Bone marrow (tissue), 2 donors: ENCODE results near the gene UBR3.

ENCODE experiments used
- DNase-seq, 2 donors: peaks; one replicate each; lab custom pipeline; 2025; lab: John Stamatoyannopoulos, UW

Gene UBR3

DNA sequence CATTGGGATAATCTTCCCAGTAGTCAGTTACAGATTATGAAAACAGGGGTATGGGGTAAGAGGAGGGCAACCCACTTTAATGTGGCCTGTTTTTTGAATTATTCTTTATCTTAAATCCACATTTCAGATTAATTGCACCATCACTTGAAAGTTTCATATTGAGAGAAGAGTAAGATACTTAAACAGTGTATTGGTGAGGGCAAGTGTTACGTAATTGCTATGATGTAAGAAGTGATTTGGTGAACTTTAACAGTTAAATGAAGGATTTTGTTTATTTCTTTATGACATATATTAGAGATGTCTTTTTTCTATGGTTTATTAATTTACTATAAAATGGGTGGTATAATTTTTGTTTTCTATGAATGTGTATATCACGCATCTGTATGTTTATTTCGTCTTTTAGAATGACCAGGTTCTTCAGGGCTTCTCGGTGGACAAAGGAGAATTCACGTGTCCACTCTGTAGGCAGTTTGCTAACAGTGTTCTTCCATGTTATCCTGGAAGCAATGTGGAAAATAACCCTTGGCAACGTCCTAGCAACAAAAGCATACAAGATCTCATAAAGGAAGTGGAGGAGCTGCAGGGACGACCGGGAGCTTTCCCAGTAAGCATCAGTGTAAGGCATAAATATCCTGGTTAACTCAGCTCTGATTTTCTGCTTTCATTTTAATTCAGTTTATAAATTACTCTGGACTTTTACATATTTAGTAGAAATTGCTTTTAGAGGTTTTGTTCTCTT lies 179.5 kb downstream of the UBR3 start:
- DNase-seq = no peak

DNA sequence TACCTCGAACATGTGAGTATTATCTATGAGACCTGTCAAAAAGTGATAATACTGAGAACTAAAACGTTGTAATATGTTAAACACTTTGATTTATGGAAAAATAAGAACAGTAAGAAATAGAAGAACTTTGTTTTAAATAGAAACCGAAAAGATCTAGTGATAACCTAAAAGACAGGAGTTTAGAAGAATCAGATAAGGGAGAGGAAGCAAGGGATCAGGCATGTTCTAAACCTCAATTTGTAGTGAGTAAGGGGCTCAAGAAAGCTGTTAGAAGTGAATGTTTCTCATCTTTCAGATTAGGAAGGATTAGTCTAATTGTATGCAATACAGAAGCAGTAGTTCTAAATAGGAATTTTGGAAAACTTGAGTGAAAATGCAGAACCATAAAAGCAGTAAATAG lies 182.0 kb downstream of the UBR3 start:
- no peak for DNase-seq

DNA sequence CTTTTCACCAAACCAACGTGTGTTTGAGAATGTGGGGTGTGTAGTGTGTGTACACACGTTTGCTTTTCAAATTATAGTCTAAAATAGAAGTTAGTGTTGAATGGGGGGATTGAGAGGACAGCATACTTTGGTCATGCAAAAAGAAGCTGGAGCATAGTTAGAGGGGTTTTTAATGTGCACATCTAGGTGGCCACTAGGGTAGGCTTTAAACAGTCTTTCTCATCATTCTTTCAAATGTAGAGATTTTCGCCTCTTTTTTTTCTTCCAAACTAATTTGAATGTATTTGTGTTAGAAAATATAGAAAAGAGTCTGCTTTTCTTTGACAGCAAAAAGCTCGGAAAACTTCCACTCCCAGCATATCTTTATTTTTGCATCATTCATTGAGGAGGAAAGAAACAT lies 185.5 kb downstream of the UBR3 start:
- DNase-seq = no peak

DNA sequence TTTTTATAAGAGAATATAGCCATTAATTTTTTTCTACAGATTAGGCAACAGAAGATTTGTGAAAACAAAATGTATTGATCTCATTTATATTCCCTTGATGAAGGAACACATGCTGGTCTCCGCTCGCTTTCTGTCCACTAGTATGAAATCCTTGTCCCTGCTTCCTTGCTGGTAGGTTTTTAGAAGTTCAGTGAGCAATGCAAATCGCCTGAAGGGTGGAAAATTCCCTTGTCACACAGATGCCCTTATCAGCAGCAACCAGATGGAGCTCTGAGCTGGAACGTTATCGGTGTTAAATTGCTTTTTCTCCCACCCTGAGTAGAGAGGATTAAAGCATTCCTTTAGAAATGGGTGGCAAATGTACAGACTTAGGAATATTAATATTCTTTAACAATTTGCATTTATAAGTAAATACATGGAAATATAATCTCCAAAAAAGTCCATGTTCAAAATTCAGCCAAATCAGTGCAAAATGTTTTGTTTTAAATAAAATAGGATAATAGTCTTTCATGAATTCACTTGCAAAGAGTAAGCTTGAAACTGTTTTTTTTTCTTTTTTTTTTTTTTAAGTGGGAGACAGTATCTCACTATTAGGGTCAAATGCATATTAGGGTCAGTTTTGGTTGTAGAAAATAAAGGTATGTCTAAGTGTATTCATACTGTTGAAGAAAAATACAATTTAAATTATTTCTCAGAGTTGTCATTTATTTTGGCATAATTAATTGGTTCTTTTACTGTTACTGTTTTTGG lies 186.7 kb downstream of the UBR3 start:
- DNase-seq = no peak

DNA sequence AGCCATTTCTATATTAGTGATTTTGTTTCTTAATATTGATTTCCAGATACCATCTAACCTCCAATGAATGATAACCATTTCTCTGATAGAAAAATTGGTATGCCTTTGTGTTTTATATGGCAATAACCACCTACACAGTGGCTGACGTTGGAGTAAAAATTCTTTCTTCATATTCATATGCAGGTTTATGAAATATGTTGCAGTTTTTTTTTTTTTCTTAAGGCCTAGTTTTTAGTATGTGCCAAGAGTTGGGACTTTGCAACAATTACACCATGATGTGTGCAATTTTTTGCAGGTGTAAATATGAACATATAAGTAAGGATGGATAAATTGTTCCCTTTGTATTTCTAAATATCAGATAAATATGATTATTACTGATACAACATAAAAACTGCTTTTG lies 187.5 kb downstream of the UBR3 start:
- DNase-seq = no peak

DNA sequence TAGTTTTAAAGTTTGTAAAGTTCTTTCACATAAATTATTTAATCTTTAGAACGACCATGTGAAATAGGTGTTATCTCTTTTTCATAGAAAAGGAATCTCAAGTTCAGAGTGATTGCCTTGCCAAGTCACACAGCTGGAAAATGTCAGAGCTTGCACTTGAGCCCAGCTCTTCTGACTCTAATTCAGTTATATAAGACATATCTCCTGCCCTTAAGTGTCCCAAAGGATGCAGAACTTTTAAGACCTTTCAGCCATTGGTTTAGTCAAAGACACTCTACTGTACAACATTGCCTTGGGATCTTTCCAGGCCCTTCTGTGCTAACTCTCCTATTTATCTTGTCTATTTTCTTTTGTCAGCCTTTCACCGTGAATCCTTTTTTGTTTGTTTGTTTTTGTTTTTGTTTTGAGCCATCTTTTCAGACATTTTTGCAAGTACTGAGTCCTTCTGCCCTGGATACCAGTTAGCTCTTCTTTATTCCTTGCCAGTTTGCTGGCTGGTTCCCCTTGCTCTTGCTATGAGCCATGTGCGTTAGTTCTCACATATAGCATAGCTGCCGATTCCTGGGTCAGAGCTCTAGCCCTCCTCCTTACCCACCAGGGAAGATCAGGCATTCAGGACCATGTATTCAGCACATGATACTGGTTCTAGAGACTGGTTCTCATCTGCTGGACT lies 190.7 kb downstream of the UBR3 start:
- no peak for DNase-seq

DNA sequence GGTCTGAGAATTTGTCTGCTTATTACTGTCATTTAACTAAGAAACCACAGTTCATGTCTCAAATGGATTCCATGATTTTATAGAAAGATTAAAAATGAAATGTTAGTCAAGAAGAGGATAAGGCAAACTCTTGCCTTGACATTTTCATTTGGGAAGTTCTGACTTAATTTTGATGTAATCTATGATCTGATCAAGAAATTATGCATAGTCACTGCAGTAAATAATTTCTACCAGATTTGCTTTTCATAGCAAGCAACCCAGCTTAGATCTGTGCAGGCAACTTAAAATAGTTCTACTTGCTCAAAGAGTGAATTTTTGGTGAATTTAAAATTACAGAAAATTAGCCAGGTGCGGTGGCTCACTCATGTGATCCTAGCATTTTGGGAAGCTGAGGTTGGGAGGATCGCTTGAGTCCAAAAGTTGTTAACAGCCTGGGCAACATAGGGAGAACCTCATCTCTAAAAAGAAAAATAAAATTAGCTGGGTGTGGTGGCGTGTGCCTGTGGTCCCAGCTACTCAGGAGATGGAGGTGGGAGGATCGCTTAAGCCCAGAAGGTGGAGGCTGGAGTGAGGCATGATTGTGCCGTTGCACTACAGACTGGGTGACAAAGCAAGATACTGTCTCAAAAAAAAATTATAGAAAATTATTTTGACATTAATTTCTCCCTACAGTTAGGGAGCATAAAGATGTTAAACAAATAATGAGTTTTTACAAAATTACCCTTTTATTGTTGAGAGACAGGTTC lies 192.0 kb downstream of the UBR3 start:
- DNase-seq = no peak

DNA sequence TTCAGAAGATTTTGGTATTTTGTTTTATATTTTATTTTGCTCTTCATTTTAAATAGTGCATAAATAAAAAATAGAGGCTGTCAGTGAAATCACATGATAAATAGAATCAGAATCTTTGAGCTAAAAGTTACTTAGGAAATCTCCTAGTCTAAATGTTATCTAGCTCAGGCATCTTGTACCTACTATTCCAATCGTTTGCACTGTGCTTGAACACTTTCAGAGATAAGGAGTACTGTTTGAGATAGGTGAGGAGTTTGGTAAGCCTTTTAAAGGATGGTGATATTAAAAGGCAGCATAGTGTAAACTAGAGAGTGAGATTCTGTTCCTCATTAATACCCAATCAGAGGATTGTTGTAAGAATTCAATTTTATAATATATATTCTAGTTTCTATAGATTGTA lies 193.5 kb downstream of the UBR3 start:
- no peak for DNase-seq

DNA sequence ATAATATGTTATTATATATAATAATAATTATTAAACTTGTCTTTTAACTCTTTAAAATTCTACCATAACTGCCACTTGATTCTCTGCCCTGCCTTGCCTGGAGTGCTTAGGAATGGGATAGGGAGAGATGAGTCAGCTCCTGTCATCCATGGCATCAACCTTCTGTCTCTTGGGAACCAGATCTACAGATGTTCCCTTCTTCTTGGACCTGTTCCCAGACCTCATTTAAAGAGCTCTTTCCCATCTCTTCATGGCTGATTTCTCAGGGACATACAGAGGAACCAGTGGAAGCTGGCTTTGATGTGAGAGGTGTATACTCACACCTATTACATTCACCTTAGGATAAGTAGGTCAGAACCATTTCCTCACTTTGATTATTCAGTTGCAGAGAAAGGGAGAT lies 195.4 kb downstream of the UBR3 start:
- no peak for DNase-seq

DNA sequence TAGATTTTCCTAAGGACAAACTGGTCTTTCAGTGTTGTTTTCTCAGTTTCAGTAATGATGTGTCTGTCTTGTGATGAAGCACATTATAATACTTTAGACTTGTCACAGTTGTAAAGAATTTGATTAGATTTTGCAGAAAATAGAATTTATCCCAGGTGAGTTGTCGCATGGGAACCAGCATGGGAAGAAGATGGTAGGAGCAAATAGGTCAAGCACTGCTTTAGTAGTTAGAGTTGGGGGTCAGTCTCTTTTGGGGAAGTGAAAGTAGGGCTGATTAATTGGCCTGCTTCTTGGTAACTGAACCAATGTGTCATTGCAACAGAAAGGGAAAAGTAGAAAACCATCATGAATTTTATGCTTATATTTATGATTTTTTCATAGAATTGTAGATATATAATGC lies 197.5 kb downstream of the UBR3 start:
- DNase-seq = no peak

DNA sequence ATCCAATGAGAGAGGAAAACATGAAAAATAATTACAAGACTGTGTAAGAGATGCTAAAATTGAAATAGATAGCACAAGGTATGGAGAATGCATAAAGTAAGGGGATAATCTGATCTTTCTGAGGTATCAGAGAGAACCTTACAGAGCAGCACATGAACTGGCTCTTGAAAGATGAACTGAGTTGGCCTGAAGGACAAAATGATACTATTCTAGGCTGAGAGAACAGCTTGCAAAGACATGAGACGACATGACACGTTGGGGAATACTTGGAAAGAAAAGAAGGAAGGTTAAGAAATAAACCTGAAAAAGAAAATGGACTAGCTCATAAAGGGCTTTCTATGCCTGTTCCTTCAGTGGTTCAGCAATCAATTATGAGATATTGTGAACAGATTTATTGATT lies 198.0 kb downstream of the UBR3 start:
- DNase-seq = no peak

DNA sequence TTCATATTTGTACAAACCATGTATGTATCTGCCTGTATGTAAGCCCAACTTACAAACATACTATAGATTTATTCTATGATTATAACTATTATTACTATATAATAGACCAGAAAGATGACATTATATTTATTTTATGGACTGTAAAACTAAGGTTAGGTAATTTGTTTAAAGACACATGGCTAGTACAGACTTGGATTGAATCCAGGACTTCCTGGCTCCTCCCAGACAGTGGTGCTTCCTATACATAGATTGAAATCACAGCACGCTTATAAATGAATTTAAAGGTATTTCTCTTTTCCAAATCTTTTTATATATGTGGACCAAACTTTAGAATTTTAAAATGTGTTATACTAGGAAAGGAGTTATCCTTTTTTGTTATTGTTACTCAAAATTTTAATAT lies 199.1 kb downstream of the UBR3 start:
- DNase-seq = no peak

DNA sequence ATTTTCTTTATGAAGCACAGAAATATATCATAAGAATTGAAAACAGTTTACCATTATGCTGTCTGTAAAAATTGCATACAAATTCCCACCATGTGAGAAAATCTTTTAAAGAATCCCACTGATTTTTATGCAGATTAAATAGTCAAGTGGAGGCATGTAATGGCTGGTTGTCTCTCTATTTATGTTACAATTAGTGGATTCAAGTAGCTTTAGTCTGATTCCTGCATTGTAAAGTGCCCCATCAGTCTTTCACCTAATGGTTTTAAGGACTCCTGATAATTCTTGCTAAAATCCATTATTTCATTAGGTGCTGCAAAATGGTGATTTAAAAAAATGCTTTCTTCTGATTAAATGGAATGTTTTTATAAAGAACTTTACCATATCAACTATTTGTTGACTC lies 202.3 kb downstream of the UBR3 start:
- no peak for DNase-seq

DNA sequence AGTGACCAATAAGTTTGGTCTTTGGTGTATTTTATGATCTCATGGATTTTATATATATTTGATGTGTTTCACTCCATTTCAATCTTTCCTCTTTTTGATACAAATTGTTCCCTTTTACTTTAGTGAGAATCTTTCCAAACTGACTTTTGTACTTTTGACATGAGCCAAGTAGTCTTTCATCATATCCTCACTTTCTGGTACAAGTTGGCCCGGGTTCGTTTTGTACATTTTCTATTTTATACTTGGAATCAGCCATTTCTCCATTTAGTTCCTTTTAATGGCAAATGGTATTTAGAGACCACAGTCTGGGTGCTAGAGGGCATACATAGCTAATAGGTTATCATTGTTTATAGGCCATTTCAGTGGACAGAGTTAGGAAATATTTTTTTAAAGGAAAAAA lies 202.8 kb downstream of the UBR3 start:
- DNase-seq = no peak

DNA sequence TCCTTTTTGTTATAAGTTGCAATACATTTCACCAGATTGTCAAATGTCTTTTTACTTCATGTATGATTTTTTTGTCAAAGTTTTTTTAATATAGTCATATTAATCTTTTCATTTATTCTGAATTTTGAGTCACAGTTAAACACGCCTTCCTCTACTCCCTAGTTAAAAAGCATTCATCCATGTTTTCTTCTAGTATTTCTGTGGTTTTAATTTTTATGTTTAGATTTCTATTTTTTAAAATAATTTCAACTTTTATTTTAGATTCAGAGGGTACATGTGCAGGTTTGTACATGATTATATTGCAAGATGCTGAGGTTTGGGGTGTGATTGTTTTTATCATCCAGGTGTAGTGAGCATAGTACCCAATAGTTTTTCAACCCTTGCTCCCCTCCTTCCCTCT lies 204.0 kb downstream of the UBR3 start:
- DNase-seq = no peak

DNA sequence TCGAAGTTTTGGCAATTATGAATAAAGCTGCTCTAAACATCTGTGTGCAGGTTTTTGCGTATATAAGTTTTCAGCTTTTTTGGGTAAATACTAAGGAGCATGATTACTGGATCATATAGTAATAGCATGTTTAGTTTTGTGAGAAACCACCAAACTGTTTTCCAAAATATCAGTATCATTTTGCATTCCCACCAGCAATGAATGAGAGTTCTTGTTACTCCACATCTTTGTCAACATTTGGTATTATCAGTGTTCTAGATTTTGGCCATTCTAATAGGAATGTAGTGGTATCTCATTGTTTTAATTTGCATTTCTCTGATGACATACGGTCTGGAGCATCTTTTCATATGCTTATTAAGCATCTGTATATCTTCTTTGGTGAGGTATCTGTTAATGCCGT lies 207.3 kb downstream of the UBR3 start:
- no peak for DNase-seq

DNA sequence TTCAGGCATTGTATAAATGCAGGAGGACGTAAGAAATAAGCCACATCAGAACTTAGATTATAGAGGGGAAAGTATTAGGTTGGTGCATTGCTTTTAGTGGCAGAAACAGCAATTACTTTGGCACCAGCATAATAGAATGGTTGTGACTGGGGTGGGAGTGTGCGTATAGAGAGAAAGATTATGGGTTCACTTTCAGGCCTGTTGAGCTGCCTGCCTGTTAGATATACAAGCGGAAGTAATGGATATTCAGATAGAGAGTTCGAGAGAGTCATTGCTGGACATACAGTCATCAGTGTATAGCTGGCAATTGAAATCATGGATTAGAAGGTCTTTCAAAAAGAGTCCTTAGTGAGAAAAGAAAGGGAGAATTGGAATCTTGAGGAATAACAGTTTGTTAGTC lies 211.5 kb downstream of the UBR3 start:
- DNase-seq = no peak

DNA sequence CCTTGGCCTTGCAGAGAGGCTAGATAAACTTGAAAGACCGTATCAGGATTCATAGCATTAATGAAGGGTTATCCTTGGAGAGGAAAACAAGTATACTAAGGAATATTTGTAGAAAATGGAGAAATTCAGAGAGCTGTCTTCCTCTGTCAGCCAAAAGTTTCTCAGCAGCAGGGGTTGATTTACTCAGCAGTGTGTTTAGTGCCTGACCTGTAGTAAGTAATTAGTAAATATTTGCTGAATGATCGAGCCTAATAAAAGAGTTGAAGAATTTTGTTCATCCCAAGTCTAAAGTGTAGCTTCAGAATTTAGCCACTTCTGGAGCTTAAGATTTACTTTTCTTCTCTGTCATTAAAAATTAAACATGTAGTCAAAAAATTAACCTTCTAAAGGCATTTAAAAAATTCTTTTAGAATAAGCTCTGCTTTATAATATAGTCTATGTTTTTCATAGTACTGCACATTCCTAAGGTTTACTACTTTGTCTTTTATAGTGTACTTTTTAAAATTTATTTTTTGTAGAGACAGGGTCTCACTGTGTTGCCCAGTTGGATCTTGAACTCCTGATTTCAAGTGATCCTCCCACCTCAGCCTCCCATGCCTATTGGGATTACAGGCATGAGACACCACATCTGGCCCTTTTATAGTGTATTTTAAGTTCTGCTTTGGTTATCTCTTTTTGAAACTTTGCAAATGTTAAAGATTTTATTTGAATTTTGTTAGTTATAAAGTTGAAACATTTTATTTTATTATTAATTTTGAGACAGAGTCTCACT lies 212.3 kb downstream of the UBR3 start:
- DNase-seq = no peak

DNA sequence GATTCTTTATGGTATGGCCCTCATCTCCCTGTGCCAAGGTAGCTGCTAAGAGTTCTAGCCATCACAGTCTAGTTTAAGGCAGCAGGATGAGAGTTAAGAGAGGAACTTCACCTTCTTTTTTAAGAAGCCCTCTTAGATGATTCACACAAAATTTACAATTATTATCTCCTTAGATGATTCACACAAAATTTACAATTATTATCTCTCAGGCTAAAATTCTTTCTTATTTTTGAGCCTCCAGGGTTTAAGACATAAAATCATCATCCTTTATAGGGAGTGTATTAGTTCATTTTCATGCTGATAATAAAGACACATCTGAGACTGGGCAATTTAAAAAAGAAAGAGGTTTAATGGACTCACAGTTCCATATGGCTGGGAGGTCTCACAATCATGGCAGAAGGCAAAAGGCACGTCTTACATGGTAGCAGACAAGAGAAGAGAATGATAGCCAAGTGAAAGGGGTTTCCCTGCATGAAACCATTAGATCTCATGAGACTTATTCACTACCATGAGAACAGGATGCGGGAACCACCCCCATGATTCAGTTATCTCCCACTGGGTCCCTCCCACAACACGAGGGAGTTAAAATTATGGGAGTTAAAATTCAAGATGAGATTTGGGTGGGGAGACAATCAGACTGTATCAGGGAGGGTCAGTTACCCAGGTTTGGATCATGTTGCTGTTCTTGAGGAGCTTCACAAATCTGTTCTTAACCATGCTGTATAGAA lies 217.7 kb downstream of the UBR3 start:
- DNase-seq = no peak

DNA sequence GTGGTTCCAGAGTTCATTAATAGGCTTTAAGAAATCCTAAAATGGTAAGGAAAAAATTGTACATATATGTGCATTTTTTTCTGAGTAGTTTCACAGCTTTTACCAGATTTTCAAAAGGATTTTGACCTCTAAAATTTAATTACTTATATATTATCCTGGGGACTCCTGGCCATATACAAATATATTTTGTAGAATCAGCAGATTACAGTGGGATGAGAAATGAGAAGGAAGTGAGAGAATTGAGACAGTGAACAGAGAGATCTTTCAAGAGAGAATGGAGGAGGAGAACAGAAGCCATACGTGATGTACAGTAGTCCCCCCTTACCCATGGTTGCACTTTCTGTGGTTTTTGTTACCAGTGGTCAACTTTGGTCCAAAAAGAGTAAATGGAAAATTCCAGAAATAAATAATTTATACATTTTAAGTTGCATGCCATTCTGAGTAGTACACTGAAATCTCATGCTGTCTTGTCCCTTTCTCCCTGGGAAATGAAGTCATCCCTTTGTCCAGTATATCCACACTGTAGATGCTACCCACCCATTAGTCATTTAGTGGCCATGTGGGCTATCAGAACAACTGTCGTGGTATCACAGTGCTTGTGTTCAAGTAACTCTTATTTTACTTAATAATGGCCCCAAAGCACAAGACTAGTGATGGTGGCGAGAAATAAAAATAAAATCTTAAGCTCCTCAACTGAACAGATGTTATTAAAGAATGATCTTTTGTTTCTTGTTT lies 220.2 kb downstream of the UBR3 start:
- DNase-seq = no peak
